ENCODE results near the gene LBH.

- no peak for TF ChIP-seq CTCF (IDR thresholded peaks at IDR 0.05)
- no peak for TF ChIP-seq ZFX (IDR thresholded peaks at IDR 0.05; ENCODE audit: borderline replicate concordance)
Observed at GRCh38 chr2:30249354-30249753, 18.0 kb downstream of the LBH start.

Measured in 22Rv1 (cell line).